Measurements from ENCODE around the gene FAT4. TPM values are rescaled to one million over a fixed set of nuclear protein-coding genes. Genes with fewer than 3 reads are reported as not detected.

The FAT4 gene
- total RNA-seq, 1 donor = 0.52 TPM

GRCh38 chr4:125338814-125339213, 24.1 kb downstream of the FAT4 start:
- no peaks in the 10 kb centered on the region for H3K27me3 ChIP-seq (ENCODE audit: insufficient read depth, low read length)
- H3K4me3 ChIP-seq (ENCODE audit: low read length) = no peak overlapping the region
- no peaks in the 10 kb centered on the region for H3K9me3 ChIP-seq (ENCODE audit: low read depth, low read length)
- H3K4me1 ChIP-seq (ENCODE audit: insufficient read depth, low read length) = no peaks in the 10 kb centered on the region

- Histone ChIP-seq H3K9me3 (ENCODE audit: low read depth, low read length) (no peaks in the 10 kb centered on the region), H3K4me3 (ENCODE audit: low read length) (no peak overlapping the region), H3K27me3 (ENCODE audit: insufficient read depth, low read length) (no peaks in the 10 kb centered on the region), H3K4me1 (ENCODE audit: insufficient read depth, low read length) (no peaks in the 10 kb centered on the region)
These were observed 29.4 kb downstream of the FAT4 start for GRCh38 chr4:125344198-125344597.

DNA sequence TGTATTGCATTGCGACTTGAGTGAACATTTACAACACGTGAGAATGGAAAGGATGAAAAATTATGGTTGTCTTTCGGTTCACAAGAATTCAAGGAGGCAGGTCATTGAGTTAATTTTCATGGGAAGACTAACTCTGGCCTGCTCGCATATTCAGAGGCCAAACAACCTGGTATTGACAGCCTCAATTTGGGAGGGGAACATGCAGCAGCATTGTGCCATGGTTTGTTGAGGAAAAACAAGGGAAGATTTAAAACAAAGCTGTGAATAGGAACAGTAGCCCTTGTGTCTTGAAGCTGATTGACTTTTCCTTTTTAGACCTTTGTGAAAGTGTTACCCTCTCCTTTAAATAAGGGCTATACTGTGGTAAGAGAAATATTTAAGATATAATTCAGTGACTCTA, 31.9 kb downstream of the FAT4 start:
- H3K27me3 ChIP-seq (ENCODE audit: insufficient read depth, low read length) = no peaks in the 10 kb centered on the region
- H3K9me3 ChIP-seq (ENCODE audit: low read depth, low read length) = no peaks in the 10 kb centered on the region
- H3K4me1 ChIP-seq (ENCODE audit: insufficient read depth, low read length) = no peaks in the 10 kb centered on the region
- H3K4me3 ChIP-seq (ENCODE audit: low read length) = no peak overlapping the region

GRCh38 chr4:125350470-125351135, 35.8 kb downstream of the FAT4 start:
- no peak overlapping the region for H3K4me3 ChIP-seq (ENCODE audit: low read length)
- H3K4me1 ChIP-seq (ENCODE audit: insufficient read depth, low read length) = no peaks in the 10 kb centered on the region
- no peaks in the 10 kb centered on the region for H3K27me3 ChIP-seq (ENCODE audit: insufficient read depth, low read length)
- H3K9me3 ChIP-seq (ENCODE audit: low read depth, low read length) = no peaks in the 10 kb centered on the region

- Histone ChIP-seq H3K4me1 (ENCODE audit: insufficient read depth, low read length) (no peaks in the 10 kb centered on the region), H3K4me3 (ENCODE audit: low read length) (no peak overlapping the region), H3K27me3 (ENCODE audit: insufficient read depth, low read length) (no peaks in the 10 kb centered on the region), H3K9me3 (ENCODE audit: low read depth, low read length) (no peaks in the 10 kb centered on the region)
These were observed 37.8 kb downstream of the FAT4 start for GRCh38 chr4:125352521-125352920.

- Histone ChIP-seq H3K4me1 (ENCODE audit: insufficient read depth, low read length) (no peaks in the 10 kb centered on the region), H3K4me3 (ENCODE audit: low read length) (no peak overlapping the region), H3K27me3 (ENCODE audit: insufficient read depth, low read length) (no peaks in the 10 kb centered on the region), H3K9me3 (ENCODE audit: low read depth, low read length) (no peaks in the 10 kb centered on the region)
These were observed 38.4 kb downstream of the FAT4 start for GRCh38 chr4:125353131-125353530.

GRCh38 chr4:125355791-125356190, 41.0 kb downstream of the FAT4 start:
- H3K27me3 ChIP-seq (ENCODE audit: insufficient read depth, low read length) = no peaks in the 10 kb centered on the region
- no peaks in the 10 kb centered on the region for H3K4me1 ChIP-seq (ENCODE audit: insufficient read depth, low read length)

DNA sequence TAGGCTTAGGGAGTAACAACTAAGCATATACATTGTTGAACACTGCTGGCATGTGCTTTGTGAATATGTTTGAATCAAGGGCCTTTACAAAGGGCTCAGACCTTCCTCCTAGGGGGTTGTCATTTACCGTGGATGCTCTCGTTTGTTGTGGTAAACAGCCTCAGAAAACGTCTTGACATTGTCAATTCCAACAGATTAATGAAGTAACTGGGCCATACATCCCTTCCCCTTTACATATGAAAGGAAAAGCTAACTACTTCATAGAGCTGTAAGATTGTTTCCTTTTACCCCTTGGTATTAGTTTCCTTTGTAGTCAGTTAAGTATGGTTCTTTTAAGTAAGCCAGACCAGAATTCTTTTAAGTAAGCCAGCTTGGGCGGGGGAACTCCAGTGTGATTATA, 42.9 kb downstream of the FAT4 start:
- H3K9me3 ChIP-seq (ENCODE audit: low read depth, low read length) = no peaks in the 10 kb centered on the region
- H3K4me3 ChIP-seq (ENCODE audit: low read length) = no peak overlapping the region
- no peaks in the 10 kb centered on the region for H3K27me3 ChIP-seq (ENCODE audit: insufficient read depth, low read length)
- H3K4me1 ChIP-seq (ENCODE audit: insufficient read depth, low read length) = no peaks in the 10 kb centered on the region

More at GRCh38 chr4:125355791-125356190, 41.0 kb downstream of the FAT4 start:
- Histone ChIP-seq H3K4me3 (ENCODE audit: low read length) (no peak overlapping the region), H3K9me3 (ENCODE audit: low read depth, low read length) (no peaks in the 10 kb centered on the region)

DNA sequence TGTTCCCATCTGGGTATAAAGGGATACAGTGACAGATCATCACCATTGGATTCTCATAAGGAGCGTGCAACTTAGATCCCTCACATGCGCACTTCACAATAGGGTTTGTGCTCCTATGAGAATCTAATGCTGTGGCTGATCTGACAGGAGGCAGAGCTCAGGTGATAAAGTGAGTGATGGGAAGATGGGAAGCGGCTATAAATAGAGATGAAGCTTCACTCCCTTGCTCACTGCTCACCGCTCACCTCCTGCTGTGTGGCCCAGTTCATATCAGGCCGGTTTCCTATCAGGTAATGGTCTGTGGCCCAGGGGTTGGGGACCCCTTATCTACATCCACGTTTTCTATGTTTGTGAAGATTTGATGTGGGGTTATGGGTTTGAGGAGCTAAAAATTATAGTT, 43.7 kb downstream of the FAT4 start:
- Histone ChIP-seq H3K4me3 (ENCODE audit: low read length) (no peak overlapping the region), H3K9me3 (ENCODE audit: low read depth, low read length) (no peaks in the 10 kb centered on the region), H3K4me1 (ENCODE audit: insufficient read depth, low read length) (no peaks in the 10 kb centered on the region), H3K27me3 (ENCODE audit: insufficient read depth, low read length) (no peaks in the 10 kb centered on the region)

GRCh38 chr4:125359363-125359762, 44.6 kb downstream of the FAT4 start:
- Histone ChIP-seq H3K27me3 (ENCODE audit: insufficient read depth, low read length) (no peaks in the 10 kb centered on the region), H3K4me1 (ENCODE audit: insufficient read depth, low read length) (no peaks in the 10 kb centered on the region), H3K9me3 (ENCODE audit: low read depth, low read length) (no peaks in the 10 kb centered on the region), H3K4me3 (ENCODE audit: low read length) (no peak overlapping the region)

DNA sequence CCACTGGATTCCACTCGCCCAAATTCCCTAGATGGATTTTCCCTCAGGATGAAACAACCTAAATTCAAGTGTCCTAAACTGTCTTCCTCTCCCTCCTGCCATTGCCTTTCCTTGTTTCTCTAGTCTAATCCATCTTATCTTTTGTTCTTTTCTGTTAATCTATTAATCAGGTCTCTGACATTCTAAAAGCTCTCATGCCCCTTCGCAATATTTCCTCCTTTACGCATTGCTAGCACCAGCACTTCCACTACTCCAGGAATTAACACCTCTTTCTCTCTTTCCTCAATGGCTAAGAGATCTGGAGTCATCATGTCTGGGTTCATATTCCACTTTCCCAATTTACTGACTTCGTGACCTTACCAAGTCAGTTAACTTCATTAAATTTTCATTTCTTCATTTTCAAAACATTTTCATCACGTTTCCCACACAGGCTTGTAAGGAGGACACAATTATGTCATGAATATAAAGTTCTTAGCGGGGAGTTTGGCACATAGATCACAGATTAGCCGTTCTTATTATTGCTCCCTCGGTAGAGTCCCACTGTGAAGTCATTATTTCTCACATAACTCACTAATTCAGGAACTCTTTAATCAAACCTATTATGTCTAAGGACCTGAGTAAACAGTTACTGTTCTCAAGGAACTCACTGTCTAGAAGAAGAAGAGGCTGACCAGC, 45.3 kb downstream of the FAT4 start:
- Histone ChIP-seq H3K4me3 (ENCODE audit: low read length) (no peak overlapping the region), H3K4me1 (ENCODE audit: insufficient read depth, low read length) (no peaks in the 10 kb centered on the region), H3K27me3 (ENCODE audit: insufficient read depth, low read length) (no peaks in the 10 kb centered on the region), H3K9me3 (ENCODE audit: low read depth, low read length) (no peaks in the 10 kb centered on the region)

GRCh38 chr4:125360727-125361126, 46.0 kb downstream of the FAT4 start:
- no peaks in the 10 kb centered on the region for H3K9me3 ChIP-seq (ENCODE audit: low read depth, low read length)
- H3K4me3 ChIP-seq (ENCODE audit: low read length) = no peak overlapping the region
- H3K4me1 ChIP-seq (ENCODE audit: insufficient read depth, low read length) = no peaks in the 10 kb centered on the region
- H3K27me3 ChIP-seq (ENCODE audit: insufficient read depth, low read length) = no peaks in the 10 kb centered on the region

Measured in mononuclear cell (primary cell).